ENCODE results near the gene DDX43. TPM values are rescaled to one million over a fixed set of nuclear protein-coding genes. Genes with fewer than 3 reads are reported as not detected.

DDX43 gene
- total RNA-seq (1 to 10 TPM; 1.0 to 1.7 TPM), polyA plus RNA-seq (1 to 10 TPM in 2 of 3 donors, under 1 TPM in 1; 0.44 to 1.1 (median 1.0) TPM), total RNA-seq (0 to 4.6 (median 1.0) reads per million in 6 experiments)

DNA sequence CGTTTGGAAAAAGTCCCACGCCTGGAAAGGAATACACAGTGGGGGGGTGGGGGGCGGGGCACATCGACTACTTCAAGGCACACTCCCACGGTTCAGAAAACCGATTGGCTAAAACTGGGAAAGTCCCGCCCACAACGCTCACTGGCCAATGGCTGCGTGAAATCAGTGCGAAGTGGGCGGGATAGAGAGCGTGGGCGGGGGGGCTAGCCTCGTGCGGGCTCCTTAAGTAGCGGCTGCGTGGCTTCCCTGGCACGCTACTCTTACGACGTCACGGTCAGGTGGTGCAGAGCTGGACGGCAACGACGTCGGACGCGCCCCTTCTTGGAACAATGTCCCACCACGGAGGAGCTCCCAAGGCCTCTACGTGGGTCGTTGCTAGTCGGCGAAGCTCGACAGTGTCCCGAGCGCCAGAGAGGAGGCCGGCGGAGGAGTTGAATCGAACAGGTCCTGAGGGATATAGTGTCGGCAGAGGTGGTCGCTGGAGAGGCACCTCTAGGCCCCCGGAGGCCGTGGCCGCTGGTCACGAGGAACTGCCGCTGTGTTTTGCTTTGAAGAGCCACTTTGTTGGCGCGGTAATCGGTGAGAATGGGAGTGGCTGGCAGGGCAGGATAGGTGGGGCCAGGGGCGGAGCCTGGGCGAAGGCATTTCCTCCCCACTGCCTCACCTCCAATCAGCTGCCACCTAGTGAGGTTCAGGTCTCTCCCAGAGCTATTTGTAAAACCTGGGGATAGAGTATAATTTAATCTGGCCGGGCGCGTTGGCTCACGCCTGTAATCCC is at the start of gene DDX43:
Gene DDX43, plus strand, starts transcription at position 252 of the 778 bp plus-strand sequence. Its CDS starts 78 bp downstream, at position 330.
- Mint-ChIP-seq H3K9me3 (no peaks in the 10 kb centered on the region), H3K27me3 (no peaks in the 10 kb centered on the region), H3K4me3 (peak within 1 kb of the TSS; percentile 67 to 88 (median 78)), H3K4me1 (peaks cover 0 to 7% (median 6%) of the 10 kb centered on the region in 4 donors), H3K27ac (peak within 1 kb of the TSS in 9 of 10 donors; percentile 14 to 95 (median 89)), H3K36me3 (no peaks in the 10 kb centered on the region)
- POLR2A ChIA-PET, result interaction anchor here (0.6 to 1.3 kb wide), 3 partner anchors 66 to 256 kb away, joined by 3 to 6 read pairs (median 4); partner anchors contain the start of gene MTO1
- peak; percentile 19 to 79 (median 36) for DNase-seq
- ATAC-seq, result peak; percentile 85 to 90

DNA sequence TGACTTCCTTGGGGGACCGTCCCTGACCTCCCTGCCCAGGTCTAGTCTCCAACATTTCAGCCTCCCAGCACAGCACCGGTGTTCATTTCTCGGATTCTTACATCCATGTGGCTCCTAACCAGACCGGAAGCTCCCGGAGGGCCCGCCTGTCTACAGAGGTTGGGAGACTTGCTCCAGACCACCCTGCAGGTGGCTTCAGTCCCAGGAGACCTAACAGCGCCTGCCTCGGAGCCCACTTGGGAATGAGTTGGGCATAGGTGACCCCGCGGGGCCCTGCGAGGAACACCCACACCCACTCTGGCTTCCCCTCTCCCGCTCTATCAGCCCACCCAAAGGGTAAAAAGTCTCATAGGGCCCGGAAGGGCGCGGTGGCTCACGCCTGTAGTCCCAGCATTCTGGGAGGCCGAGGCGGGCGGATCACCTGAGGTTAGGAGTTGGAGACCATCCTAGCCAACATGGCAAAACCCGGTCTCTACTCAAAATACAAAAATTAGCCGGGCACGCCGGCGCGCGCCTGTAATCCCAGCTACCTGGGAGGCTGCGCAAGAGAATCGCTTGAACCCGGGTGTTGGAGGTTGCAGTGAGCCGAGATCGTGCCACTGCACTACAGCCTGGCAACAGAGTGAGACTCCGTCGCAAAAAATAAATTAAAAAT is 46.0 kb upstream of the DDX43 start:
- Mint-ChIP-seq H3K36me3 (no peaks in the 10 kb centered on the region), H3K27me3 (peaks cover 18 to 54% (median 33%) of the 10 kb centered on the region in 5 donors)

DNA sequence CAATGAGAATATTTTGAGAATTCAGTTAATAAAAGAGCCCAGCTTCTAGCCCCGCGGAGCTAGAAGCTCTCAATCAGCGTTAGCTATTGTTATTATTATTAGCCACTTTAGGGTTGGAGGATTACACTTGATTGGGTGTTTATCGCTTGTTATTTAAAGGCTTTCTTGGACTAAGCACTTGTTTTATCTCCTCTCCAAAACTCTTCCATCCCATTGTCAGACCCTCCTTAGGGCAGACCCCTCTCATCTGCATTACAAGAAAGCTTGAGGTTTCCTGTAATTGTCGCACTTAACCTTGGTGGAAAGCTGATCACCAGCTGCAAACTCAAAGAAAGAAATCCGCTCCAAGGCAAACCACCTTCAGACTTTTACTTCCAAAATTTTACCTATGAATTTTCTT is 45.3 kb upstream of the DDX43 start:
- H3K27ac Mint-ChIP-seq, result no peak overlapping the region
- no peak overlapping the region for H3K4me3 Mint-ChIP-seq

More for the DNA sequence above, 46.0 kb upstream of the DDX43 start:
- POLR2A ChIA-PET, result no interaction called here
- no peak for DNase-seq
- H3K27ac Mint-ChIP-seq, result no peak overlapping the region
- H3K9me3 Mint-ChIP-seq, result peaks cover 0 to 2% (median 0%) of the 10 kb centered on the region in 9 donors
- peaks cover 0 to 2% (median 0%) of the 10 kb centered on the region in 4 donors for H3K4me1 Mint-ChIP-seq
- no peak for ATAC-seq
- no peak overlapping the region for H3K4me3 Mint-ChIP-seq

DNA sequence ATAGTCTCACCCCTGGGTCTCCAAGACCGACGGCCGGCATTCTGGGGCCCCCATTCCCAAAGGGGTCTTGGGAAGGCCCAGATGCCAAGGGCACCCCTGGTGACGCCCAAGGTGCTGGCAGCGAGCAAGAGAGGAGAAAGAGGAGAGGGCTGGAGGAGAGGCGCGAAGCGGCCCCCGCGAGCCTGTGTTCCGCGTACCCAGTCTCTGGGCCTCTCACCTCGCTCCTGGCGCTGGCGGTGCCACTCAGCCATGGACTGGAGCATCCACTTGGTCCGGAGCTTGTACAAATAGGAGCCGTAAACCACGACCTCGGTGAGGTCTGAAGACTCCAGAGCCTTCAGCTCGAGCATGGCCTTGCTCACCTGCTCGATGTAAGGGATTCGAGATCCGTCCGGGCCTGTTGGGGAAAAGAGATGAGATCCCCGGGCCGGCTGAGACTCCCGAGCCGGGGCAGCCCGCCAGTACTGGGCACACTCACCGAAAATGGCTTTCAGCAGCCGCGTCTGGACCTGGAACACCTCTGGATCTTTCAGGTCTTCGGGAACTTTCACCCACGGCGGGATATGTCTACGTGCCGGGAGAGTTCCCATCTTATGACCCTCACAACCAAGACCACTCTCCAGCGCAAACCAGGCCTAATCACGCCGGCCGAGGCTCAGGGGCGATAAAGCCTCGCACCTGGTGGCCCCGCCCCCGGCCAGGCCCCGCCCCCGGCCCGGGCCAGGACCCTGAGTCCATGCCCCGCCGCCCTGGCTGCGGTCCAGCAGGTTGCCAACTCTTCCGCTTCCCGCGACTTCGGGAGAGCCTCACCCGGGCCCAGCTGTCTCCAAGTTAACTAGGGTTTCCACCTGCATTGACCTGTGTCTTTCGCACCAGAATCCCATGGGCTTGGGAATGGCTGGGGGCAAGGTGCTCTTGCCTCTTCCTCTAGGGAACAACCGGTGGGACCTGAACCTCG is 40.7 kb upstream of the DDX43 start, which contains the start of gene DPPA5:
Gene DPPA5, minus strand, starts transcription at position 641 of the 958 bp plus-strand sequence. Its CDS starts 51 bp downstream, at position 590.
- POLR2A ChIA-PET, result interaction anchor here (0.6 kb wide), 1 partner anchor 25 kb away, joined by 3 read pairs; no protein-coding TSS in a partner anchor
- H3K36me3 Mint-ChIP-seq, result no peaks in the 10 kb centered on the region
- DNase-seq (no peak), ATAC-seq (no peak)
- H3K27ac Mint-ChIP-seq, result no peak within 1 kb of the TSS
- H3K27me3 Mint-ChIP-seq, result peaks cover 15 to 35% (median 25%) of the 10 kb centered on the region in 5 donors
- no peak within 1 kb of the TSS for H3K4me3 Mint-ChIP-seq
- peaks cover 0 to 2% (median 0%) of the 10 kb centered on the region in 9 donors for H3K9me3 Mint-ChIP-seq
- H3K4me1 Mint-ChIP-seq, result peaks cover 0 to 2% (median 0%) of the 10 kb centered on the region in 4 donors

More for the DNA sequence above, 45.3 kb upstream of the DDX43 start:
- peaks cover 0 to 2% (median 0%) of the 10 kb centered on the region in 4 donors for H3K4me1 Mint-ChIP-seq
- no peak for ATAC-seq
- POLR2A ChIA-PET, result no interaction called here
- peaks cover 0 to 2% (median 0%) of the 10 kb centered on the region in 9 donors for H3K9me3 Mint-ChIP-seq
- no peak for DNase-seq
- H3K27me3 Mint-ChIP-seq, result peaks cover 18 to 54% (median 33%) of the 10 kb centered on the region in 5 donors
- H3K36me3 Mint-ChIP-seq, result no peaks in the 10 kb centered on the region

DNA sequence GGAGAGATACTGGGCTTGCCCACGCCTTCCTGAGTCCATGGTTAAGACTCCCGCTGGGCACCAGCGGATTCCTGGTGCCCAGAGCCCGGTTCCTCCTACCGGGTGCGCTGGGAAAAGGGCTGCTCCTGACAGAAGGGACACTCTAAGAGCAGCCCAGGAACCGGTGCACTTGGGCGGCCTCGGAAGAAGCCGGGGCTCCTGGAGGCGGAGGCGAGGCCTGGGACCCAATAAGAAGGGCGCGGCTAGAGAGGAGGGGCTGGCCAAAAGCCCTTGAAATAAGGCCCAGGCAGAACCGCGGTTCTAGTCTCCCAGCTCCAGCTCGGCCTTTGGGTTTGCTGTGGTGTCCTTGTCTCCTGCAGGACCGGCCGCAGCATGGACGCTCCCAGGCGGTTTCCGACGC is 32.3 kb upstream of the DDX43 start, which contains the start of gene KHDC3L:
Gene KHDC3L, plus strand, starts transcription at position 301 of the 400 bp plus-strand sequence. Its CDS starts 72 bp downstream, at position 373.
- DNase-seq (no peak), ATAC-seq (no peak)
- peak within 1 kb of the TSS in 2 of 10 donors; percentile 29 to 44 for H3K27ac Mint-ChIP-seq
- peaks cover 0 to 8% (median 3%) of the 10 kb centered on the region in 5 donors for H3K27me3 Mint-ChIP-seq
- no peaks in the 10 kb centered on the region for H3K9me3 Mint-ChIP-seq
- no peaks in the 10 kb centered on the region for H3K36me3 Mint-ChIP-seq
- POLR2A ChIA-PET, result no interaction called here
- H3K4me1 Mint-ChIP-seq, result no peaks in the 10 kb centered on the region
- H3K4me3 Mint-ChIP-seq, result no peak within 1 kb of the TSS

DNA sequence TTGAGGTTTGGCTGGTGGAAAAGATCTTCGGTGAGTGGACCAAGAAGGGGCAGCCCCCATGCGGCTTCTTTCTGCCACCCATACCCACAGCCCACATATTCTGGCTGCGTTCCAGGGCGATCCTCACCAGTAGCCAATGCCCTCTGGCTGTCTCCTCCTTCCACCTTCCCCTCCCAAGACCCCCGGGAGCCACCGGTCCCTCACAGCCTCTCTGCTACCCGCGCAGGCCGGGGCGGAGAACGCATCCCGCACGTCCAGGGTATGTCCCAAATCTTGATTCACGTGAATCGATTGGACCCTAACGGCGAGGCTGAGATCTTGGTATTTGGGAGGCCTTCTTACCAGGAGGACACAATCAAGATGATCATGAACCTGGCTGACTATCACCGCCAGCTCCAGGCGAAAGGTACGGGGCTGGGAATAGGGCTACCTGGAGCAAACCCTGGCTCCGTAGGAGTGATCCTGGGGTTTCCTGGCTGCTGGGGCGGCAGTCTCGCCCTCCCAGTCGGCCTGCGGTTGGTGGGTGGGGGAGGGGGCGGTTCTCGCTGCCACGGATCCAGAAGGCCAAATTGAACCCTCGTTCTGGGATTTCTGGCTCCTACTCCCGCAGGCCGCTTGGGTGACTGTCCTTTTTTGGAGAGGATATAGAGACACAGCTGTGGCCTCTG is 31.6 kb upstream of the DDX43 start:
- POLR2A ChIA-PET, result no interaction called here

DNA sequence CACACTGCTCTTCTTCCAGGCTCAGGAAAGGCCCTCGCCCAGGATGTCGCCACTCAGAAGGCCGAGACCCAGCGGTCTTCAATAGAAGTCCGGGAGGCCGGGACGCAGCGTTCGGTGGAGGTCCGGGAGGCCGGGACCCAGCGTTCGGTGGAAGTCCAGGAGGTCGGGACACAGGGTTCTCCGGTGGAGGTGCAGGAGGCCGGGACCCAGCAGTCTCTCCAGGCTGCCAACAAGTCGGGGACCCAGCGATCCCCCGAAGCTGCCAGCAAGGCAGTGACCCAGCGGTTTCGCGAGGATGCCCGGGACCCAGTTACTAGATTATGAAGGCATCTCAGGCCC is 31.1 kb upstream of the DDX43 start:
- no peak for DNase-seq
- no peaks in the 10 kb centered on the region for H3K36me3 Mint-ChIP-seq

More for the DNA sequence above, 31.6 kb upstream of the DDX43 start:
- Mint-ChIP-seq H3K27me3 (peaks cover 0 to 7% (median 3%) of the 10 kb centered on the region in 5 donors), H3K9me3 (no peaks in the 10 kb centered on the region), H3K27ac (no peak overlapping the region), H3K36me3 (no peaks in the 10 kb centered on the region), H3K4me3 (no peak overlapping the region), H3K4me1 (no peaks in the 10 kb centered on the region)
- DNase-seq (no peak), ATAC-seq (no peak)

DNA sequence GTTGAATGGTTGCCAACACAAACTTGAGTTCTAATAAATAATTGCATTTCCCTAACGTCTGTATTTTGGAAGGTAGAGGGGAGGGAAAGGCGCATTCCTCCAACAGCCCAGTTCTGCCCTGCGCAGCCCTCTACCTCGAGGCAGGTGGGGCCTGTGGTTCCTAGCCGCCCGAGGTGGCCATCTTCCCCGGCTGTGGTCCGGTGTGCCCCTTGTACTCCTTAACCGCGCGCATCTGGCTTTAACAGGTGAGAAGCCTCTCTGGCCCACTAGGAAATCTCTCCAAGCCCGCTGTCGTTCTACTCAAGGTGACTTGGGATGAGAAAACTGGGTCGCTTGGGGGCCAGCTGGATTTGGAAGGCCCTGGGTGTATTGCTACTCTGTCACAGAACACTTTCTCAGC is 30.5 kb upstream of the DDX43 start:
- Mint-ChIP-seq H3K4me3 (no peak overlapping the region), H3K36me3 (no peaks in the 10 kb centered on the region), H3K27me3 (peaks cover 0 to 5% (median 3%) of the 10 kb centered on the region in 5 donors), H3K9me3 (no peaks in the 10 kb centered on the region), H3K27ac (no peak overlapping the region), H3K4me1 (no peaks in the 10 kb centered on the region)
- DNase-seq (no peak), ATAC-seq (no peak)
- POLR2A ChIA-PET, result no interaction called here

More for the DNA sequence above, 31.1 kb upstream of the DDX43 start:
- H3K27me3 Mint-ChIP-seq, result peaks cover 0 to 5% (median 3%) of the 10 kb centered on the region in 5 donors
- no peaks in the 10 kb centered on the region for H3K4me1 Mint-ChIP-seq
- H3K27ac Mint-ChIP-seq, result no peak overlapping the region
- no peak for ATAC-seq
- POLR2A ChIA-PET, result no interaction called here
- H3K9me3 Mint-ChIP-seq, result no peaks in the 10 kb centered on the region
- H3K4me3 Mint-ChIP-seq, result no peak overlapping the region

DNA sequence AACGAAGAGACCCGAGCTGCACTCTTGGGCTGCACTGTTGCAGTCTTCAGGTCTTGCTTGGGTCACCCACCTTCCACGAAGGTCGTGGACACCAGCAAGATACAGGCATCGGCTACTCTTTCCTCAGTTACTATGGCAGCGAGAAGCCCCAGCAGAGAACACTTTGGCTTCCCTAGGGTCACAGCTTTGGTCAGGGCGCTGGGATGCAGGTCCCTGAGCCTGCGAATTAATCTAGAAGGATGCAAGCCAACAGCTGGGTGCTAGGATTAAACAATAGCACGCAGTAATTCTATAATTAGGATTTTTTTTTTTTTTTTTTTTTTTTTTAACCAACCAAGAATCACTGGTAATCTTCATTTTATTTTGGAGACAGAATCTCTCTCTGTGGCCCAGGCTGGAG is 30.1 kb upstream of the DDX43 start:
- POLR2A ChIA-PET, result no interaction called here
- ATAC-seq, result no peak
- peaks cover 0 to 3% (median under 1%) of the 10 kb centered on the region in 5 donors for H3K27me3 Mint-ChIP-seq
- no peak for DNase-seq
- no peaks in the 10 kb centered on the region for H3K9me3 Mint-ChIP-seq
- no peaks in the 10 kb centered on the region for H3K4me1 Mint-ChIP-seq
- no peak overlapping the region for H3K4me3 Mint-ChIP-seq
- no peaks in the 10 kb centered on the region for H3K36me3 Mint-ChIP-seq
- no peak overlapping the region for H3K27ac Mint-ChIP-seq

DNA sequence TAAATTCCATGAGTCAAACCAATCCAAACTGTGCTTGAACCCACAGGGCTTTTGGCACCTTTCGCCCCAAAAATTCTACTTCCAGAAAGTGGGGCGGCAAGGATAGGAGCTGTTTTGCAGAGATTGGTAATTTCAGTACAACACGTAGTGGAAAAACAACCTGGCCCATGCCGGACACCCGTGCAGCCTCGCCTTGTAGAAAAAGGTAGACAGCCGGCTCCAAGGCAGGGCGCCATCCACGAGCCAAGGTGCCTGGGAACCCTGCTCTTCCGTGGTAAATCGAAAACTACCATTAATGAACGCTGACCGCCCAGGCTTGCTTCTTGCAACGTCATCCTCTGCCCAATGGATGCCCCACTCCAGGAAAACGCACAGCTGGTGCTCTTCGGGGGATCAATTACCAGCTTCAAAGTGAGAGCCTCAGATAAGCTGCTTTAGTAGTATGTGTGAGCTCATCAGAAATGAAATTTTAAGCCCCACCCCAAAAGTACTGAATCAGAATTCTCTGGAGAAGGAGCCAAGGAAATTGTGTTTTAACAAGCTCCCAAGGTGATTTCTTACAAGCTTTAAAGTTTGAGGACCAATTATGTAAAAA is 26.8 kb upstream of the DDX43 start:
- Mint-ChIP-seq H3K27me3 (peaks cover 0 to 3% (median 0%) of the 10 kb centered on the region in 5 donors), H3K27ac (no peak overlapping the region), H3K4me1 (no peaks in the 10 kb centered on the region), H3K4me3 (no peak overlapping the region), H3K9me3 (peaks cover 0 to 29% (median 2%) of the 10 kb centered on the region in 9 donors), H3K36me3 (peaks cover 0 to 5% (median 2%) of the 10 kb centered on the region in 3 donors)
- ATAC-seq, result no peak
- DNase-seq, result no peak
- POLR2A ChIA-PET, result no interaction called here

DNA sequence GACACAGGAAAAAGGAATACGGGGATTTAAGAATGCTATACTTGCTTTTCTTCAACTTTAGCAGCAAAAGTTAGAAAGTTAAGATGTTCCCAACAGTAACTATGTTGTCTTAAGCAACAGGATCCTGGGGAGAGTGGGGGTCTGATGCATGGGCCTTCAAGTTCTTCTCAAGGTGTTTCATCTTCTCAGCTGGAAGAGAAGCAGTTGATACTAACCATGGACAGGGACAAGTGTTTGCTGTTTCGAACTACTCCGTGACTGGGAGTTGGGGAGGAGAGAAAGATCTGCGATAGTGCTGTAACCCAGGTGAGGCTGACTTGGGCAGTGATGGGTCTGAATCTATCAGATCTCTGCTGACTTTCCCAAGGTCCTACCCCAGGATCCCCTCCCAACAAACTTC is 26.0 kb upstream of the DDX43 start:
- Mint-ChIP-seq H3K27ac (no peak overlapping the region), H3K9me3 (peaks cover 0 to 32% (median 2%) of the 10 kb centered on the region in 9 donors), H3K27me3 (peaks cover 0 to 3% (median 0%) of the 10 kb centered on the region in 5 donors), H3K4me3 (no peak overlapping the region), H3K4me1 (no peaks in the 10 kb centered on the region), H3K36me3 (peaks cover 0 to 8% (median 4%) of the 10 kb centered on the region in 3 donors)
- no peak for DNase-seq
- no peak for ATAC-seq
- POLR2A ChIA-PET, result no interaction called here

All from naive thymus-derived CD8-positive, alpha-beta T cell (primary cell).